GM12892 (cell line): Measurements from ENCODE around the gene EEPD1.

Source experiments
- DNase-seq: peaks from one replicate; pipeline ENCODE4 v3.0.0; 2011; ENCODE audit not compliant: insufficient read length
- FAIRE-seq: peaks from 2 replicates; lab custom pipeline; 2011; peaks lifted over from hg19 to GRCh38; lab: Jason Lieb, UNC
- POLR2A ChIP-seq: IDR thresholded peaks from 2 replicates; pipeline ENCODE4 v1.6.1; 2011; ENCODE audit warnings: low read depth, low read length, control low read depth
- POLR2AphosphoS5 ChIP-seq: IDR thresholded peaks from 2 replicates; pipeline ENCODE4 v1.6.1; 2011; ENCODE audit warnings: low read depth, low read length, control low read depth
- TAF1 ChIP-seq: IDR thresholded peaks from 2 replicates; pipeline ENCODE4 v1.6.1; 2011; ENCODE audit warnings: low read depth, mild to moderate bottlenecking, control low read depth, low read length, borderline replicate concordance

Gene EEPD1

DNA sequence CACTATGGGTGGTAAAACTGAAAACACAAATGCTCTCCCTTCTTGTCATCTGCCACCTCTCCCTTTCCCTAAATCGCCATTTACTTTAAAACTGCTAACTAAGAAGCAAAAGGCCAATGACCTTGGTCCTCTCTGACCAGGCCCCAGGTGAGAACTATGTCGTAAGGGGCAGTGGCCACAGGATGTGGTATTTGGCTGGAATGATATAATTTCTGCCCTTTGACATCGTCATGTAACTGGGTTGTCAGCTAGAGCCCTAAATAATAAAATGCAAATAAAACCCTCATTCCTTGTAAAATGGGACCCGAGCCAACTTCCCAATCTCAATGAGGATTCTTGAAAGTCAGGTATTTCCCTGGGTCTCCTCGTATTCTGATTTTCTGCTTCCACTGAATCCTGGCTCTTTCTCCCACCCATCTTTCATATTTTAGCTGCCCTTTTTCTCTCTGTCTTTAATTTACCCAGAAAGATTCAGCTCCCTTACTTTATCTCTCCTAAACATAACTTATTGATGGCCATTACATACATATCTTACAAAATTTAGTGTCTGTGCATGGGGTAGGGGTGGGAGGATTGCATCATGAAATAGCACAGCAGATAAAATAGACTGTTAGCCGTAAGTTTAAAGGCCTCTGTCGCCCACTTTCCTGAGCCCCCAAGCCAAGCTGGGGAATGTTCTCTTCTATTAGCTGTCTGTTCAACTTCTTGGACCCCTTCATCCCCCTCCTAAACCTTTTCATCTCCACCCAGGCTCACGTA is 3.2 kb upstream of the EEPD1 start:
- no peak for TF ChIP-seq POLR2A
- TF ChIP-seq POLR2AphosphoS5 = no peak
- no peak for TF ChIP-seq TAF1
- no peak for DNase-seq
- FAIRE-seq = no peak

DNA sequence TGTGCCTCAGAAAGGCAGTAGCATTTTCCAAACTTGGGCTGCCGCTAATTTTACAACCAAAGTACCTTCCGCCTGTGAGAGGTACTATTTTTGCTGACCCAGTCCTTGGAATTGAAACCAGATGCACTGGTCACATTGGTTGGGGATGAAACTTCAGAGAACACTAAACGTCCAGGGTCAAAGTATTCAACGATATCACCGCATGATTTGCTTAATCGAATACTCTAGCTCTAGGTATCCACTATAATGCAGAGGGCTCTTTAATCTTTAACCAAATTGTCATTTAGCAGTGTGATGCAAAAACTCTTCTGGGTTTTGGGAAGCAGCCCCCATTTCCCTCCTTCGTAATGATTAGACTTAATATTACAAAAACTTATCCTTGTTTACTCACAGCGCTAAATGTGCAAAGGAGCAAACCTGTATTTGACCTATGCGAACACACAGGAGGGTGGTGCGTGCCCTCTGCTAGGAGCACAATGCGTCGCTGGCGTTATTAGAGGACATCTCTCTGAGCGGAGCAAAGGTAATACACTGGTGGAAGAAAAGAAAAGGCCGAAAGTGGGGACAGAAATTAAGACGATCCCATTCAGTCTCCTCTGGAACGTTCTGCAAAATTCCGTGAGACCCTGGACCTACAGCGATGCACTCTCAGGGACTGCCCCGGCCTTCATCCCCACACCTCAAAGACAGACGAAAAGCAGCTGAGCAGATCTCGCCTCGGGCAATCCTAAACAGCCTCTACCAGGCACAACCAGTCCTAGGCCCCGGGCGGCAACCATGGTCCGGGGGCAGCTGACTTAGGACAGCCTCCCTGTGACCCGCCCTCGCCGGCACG is 916 bp upstream of the EEPD1 start:
- TF ChIP-seq POLR2A (no peak), TAF1 (no peak), POLR2AphosphoS5 (no peak)
- FAIRE-seq = no peak
- no peak for DNase-seq

DNA sequence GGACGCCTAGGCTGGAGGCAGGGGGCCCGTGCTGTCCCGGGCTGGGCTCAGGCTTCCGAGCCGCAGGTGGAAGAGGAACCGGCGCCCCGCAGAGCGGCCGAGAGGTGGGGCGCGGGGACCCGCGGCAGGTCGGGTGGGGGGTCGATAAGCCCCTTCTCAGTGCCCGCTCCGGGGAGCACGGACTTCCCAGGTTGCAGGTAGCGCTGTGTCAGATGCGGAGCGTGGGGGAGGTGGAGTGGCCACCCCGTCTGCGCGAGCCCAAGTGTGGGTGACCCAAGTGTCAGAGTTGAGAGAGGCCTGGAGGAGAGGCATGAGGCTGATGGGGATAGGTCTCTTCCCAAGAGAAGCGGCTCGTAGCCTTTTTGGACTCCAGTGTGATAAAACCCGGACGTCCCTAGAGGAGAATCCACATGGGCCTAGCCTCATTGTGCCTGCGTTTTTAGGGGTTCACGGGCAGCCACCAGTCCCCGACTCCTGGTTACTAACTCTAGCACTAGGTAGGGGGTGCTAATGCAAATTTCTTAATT is 580 bp downstream of the EEPD1 start:
- DNase-seq (no peak), FAIRE-seq (no peak)
- no peak for TF ChIP-seq POLR2AphosphoS5
- TF ChIP-seq TAF1 = no peak
- TF ChIP-seq POLR2A = no peak

- FAIRE-seq (no peak), DNase-seq (no peak)
- TF ChIP-seq POLR2AphosphoS5 (no peak), TAF1 (no peak), POLR2A (no peak)
These were observed 1.5 kb downstream of the EEPD1 start for GRCh38 chr7:36154255-36155212.

GRCh38 chr7:36155811-36156361 is 2.8 kb downstream of the EEPD1 start:
- DNase-seq (no peak), FAIRE-seq (no peak)
- TF ChIP-seq POLR2A = no peak
- TF ChIP-seq POLR2AphosphoS5 = no peak
- TF ChIP-seq TAF1 = no peak

DNA sequence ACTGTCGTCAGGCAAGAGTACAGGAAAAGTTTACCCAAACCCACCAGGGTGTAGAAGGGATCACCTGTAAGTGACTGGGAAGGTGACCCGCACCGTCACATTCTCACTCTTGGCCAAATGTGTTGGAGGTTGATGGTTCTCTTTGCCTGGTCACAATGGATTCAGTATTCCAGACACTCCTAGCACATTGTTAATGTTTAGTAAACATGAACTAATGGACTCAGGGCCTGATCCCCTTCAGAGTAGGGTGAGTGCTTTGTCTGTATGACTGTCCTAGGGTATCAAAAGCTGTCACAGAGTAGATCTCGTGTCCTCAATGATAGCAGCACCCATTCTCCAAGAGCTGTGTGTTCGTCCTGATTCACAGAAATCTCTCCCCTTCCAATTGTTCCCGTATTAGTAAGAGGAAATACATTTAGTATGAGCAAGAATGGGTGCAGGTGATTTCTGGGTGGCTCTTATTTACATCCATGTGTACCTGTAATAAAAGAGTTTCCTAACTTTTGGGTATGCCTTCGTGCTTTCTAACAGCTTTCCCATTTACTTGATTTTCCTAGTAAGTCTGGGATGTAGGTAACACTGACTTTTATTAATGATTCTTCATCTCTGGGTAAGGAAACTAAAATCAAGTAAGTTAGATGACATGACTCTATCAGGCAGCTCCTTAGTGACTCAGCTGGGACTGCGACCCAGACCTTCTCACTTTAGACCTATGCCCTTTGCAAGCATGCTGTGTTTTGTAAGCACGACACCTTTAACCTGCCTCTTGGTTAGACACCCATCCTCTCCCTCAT is 4.7 kb downstream of the EEPD1 start:
- FAIRE-seq (no peak), DNase-seq (no peak)
- TF ChIP-seq POLR2AphosphoS5 = no peak
- no peak for TF ChIP-seq TAF1
- no peak for TF ChIP-seq POLR2A

DNA sequence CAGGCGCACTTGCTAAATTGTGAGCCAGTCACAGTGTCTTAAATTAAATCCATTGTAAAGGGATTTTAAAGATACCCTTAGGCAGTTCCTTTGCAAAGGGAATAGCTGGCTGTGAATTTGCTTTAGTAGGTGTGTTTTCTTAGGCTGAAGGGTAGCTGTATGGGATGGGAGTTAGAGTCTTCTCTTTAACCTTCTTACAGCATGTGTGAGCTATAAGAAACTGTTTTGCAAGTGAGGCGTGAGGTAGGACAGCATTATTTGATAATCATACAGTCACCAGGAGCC is 5.2 kb downstream of the EEPD1 start:
- TF ChIP-seq TAF1 (no peak), POLR2A (no peak), POLR2AphosphoS5 (no peak)
- no peak for FAIRE-seq
- no peak for DNase-seq

DNA sequence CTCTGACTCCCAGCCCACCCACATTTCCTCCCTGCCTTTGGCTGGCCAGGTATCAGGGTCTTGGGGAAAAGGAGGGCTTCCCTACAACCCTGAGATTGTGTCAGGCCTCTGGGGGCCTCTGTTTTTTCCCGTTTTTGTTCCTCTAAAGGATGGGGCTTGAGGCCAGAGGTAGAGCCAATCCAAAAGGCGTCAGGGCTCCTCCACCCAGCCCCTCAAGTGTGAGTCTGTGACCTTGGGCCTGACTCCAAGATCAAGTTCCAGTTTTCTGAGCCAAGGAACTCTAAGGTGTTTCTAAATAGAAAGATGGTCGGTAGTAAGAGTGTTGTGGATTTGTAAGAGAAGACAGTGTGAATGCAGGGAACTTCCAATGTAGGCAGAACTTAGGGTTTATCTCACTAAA is 6.6 kb downstream of the EEPD1 start:
- TF ChIP-seq TAF1 (no peak), POLR2AphosphoS5 (no peak), POLR2A (no peak)
- no peak for FAIRE-seq
- no peak for DNase-seq

DNA sequence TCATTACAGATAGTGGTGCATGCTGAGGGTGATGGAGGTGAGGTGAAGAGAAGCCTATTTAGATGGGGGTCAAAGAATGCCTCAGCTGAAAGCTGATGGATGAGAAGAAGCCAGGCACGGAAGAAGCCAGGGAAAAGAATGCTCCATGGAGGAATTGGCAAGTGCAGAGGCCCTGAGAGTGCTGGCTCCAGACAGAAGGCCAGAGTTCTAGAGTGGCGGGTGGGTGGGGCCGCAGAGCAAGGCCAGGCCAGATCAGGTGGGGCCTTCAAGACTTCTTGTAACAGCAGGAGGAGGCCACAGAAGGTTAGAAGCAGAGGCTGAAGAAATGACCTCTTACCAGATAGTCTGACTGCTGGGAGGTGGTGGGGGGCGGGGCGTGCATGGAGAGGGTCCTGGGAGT is 7.3 kb downstream of the EEPD1 start:
- TF ChIP-seq TAF1 = no peak
- DNase-seq = no peak
- FAIRE-seq = no peak

GRCh38 chr7:36161996-36162395 is 8.9 kb downstream of the EEPD1 start:
- no peak for DNase-seq
- no peak for TF ChIP-seq POLR2AphosphoS5
- TF ChIP-seq TAF1 = no peak
- no peak for TF ChIP-seq POLR2A
- FAIRE-seq = no peak

GRCh38 chr7:36165059-36165458 is 12.0 kb downstream of the EEPD1 start:
- TF ChIP-seq POLR2AphosphoS5 (no peak), TAF1 (no peak), POLR2A (no peak)
- DNase-seq (no peak), FAIRE-seq (no peak)

GRCh38 chr7:36165802-36166201 is 12.7 kb downstream of the EEPD1 start:
- TF ChIP-seq POLR2AphosphoS5 (no peak), POLR2A (no peak), TAF1 (no peak)
- no peak for FAIRE-seq
- DNase-seq = no peak
